WTC11 (cell line): ENCODE measurements around the gene ZNF770. TPM values are rescaled to one million over a fixed set of nuclear protein-coding genes. Genes with fewer than 3 reads are reported as not detected.

ENCODE experiments used
- ELF4 ChIP-seq: sonication (generic); formaldehyde crosslinking; IDR thresholded peaks from 2 replicates; pipeline ENCODE4 v1.8.1; 2022; ENCODE audit warnings: low read depth, mild to moderate bottlenecking, moderate library complexity, missing genetic modification reagents
- ETV6 ChIP-seq: sonication (generic); formaldehyde crosslinking; IDR thresholded peaks from 2 replicates; pipeline ENCODE4 v1.8.1; 2022; ENCODE audit warnings: mild to moderate bottlenecking, missing genetic modification reagents
- FOXP1 ChIP-seq: sonication (generic); formaldehyde crosslinking; IDR thresholded peaks from 2 replicates; pipeline ENCODE4 v1.8.0; 2022; ENCODE audit warnings: missing genetic modification reagents, mild to moderate bottlenecking, moderate library complexity, borderline replicate concordance
- GRHL2 ChIP-seq: fragments of 250-450 bp; sonication (Bioruptor Pico); IDR thresholded peaks from 2 replicates; pipeline ENCODE4 v1.8.0; 2022; ENCODE audit warnings: mild to moderate bottlenecking, moderate library complexity; ENCODE audit not compliant: insufficient replicate concordance, severe bottlenecking
- IRF1 ChIP-seq: sonication (generic); formaldehyde crosslinking; IDR thresholded peaks from 2 replicates; pipeline ENCODE4 v1.8.0; 2023; ENCODE audit warnings: missing genetic modification reagents
- MXD4 ChIP-seq: fragments of 250-450 bp; sonication (Bioruptor Pico); IDR thresholded peaks from 2 replicates; pipeline ENCODE4 v1.8.0; 2021; ENCODE audit warnings: mild to moderate bottlenecking, moderate library complexity, borderline replicate concordance
- OVOL2 ChIP-seq: fragments of 250-450 bp; sonication (Bioruptor Pico); IDR thresholded peaks from 2 replicates; pipeline ENCODE4 v1.9.0; 2021; ENCODE audit warnings: mild to moderate bottlenecking, borderline replicate concordance
- ZNF138 ChIP-seq: sonication (generic); formaldehyde crosslinking; conservative IDR thresholded peaks from 2 replicates; pipeline ENCODE4 v1.8.1; 2022; ENCODE audit warnings: mild to moderate bottlenecking, moderate library complexity, missing genetic modification reagents
- ZNF263 ChIP-seq: sonication (generic); formaldehyde crosslinking; IDR thresholded peaks from 2 replicates; pipeline ENCODE4 v1.8.1; 2022; ENCODE audit warnings: low read depth, mild to moderate bottlenecking, moderate library complexity, missing genetic modification reagents
- ZNF416 ChIP-seq: fragments of 250-450 bp; sonication (Bioruptor Pico); IDR thresholded peaks from 2 replicates; pipeline ENCODE4 v1.9.0; 2021; ENCODE audit warnings: mild to moderate bottlenecking, inconsistent platforms
- ZNF423 ChIP-seq: fragments of 250-450 bp; sonication (Bioruptor Pico); IDR thresholded peaks from 2 replicates; pipeline ENCODE4 v2.1.2; 2022; ENCODE audit warnings: mild to moderate bottlenecking, moderate library complexity
- total RNA-seq: library from RNA; stranded (reverse); gene quantifications from 3 replicates; pipeline ENCODE4 v1.2.3, GENCODE V29; 2021
- TF ChIP-seq, protein P1 (sequence below): sonication (generic); formaldehyde crosslinking; IDR thresholded peaks from 2 replicates; pipeline ENCODE4 v1.8.1; 2023; ENCODE audit warnings: mild to moderate bottlenecking, moderate library complexity, missing genetic modification reagents
- TF ChIP-seq, protein P2 (sequence below): fragments of 250-450 bp; sonication (Bioruptor Pico); IDR thresholded peaks from 2 replicates; pipeline ENCODE4 v1.9.0; 2021; ENCODE audit warnings: moderate library complexity, mild to moderate bottlenecking, inconsistent platforms, borderline replicate concordance
- TF ChIP-seq, protein P3 (sequence below): fragments of 200-600 bp; IDR thresholded peaks from 2 replicates; pipeline ENCODE4 v1.8.0; 2022; ENCODE audit warnings: antibody characterized with exemption
- TF ChIP-seq, protein P4 (sequence below): sonication (generic); formaldehyde crosslinking; IDR thresholded peaks from 2 replicates; pipeline ENCODE4 v1.8.1; 2022; ENCODE audit warnings: low read depth, missing genetic modification reagents, borderline replicate concordance
- TF ChIP-seq, protein P5 (sequence below): sonication (generic); formaldehyde crosslinking; IDR thresholded peaks from 2 replicates; pipeline ENCODE4 v1.8.1; 2022; ENCODE audit warnings: mild to moderate bottlenecking, moderate library complexity, missing genetic modification reagents
- TF ChIP-seq, protein P6 (sequence below): sonication (generic); formaldehyde crosslinking; IDR thresholded peaks from 2 replicates; pipeline ENCODE4 v1.8.1; 2022; ENCODE audit warnings: low read depth, mild to moderate bottlenecking, moderate library complexity, missing genetic modification reagents, borderline replicate concordance

ZNF770 gene
- total RNA-seq, 1 experiment from 2014 or later = 142 TPM

DNA sequence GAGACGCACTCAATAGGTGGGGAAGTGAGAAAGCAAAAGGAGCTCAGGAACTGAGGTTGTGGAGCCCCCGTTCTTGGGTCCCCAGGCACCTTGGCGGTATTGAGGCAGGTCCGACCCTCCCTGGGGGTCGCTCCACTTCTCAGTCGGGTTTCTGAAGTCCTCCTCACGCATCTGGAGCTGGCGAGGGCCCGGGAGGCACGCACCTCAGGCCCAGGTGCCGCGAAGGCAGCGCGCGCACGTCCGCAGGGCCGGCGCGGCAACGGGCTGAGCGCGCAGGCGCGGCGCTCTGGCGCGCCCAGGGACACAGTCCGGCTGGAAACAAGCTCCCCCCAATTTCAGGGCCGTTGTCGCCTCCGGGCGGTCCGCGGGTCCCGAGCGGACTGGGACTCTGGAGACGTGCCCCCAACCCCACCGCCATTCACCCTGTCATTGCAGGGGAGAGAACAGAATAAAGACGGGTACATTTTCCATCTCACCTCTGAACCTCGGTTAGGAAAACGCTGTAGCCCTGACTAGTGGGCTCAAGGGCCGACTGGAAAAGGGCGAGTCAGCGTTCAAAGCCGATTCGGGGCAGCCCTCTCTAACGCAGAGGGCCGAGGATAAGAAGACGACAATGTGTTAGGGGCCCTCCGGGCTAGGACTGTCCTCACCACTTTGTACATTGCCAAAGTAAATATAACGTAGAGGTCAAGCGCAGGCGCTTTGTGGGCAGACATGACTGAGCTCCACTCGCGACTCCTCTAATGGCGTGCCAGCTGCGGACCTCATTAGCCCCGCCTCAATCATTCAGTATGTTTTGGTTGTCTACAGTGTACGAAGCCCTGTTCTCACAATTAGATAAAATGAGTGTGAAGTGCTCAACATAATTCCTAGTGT, at the start of gene ZNF770 (continued):
- TF ChIP-seq, protein P1, sequence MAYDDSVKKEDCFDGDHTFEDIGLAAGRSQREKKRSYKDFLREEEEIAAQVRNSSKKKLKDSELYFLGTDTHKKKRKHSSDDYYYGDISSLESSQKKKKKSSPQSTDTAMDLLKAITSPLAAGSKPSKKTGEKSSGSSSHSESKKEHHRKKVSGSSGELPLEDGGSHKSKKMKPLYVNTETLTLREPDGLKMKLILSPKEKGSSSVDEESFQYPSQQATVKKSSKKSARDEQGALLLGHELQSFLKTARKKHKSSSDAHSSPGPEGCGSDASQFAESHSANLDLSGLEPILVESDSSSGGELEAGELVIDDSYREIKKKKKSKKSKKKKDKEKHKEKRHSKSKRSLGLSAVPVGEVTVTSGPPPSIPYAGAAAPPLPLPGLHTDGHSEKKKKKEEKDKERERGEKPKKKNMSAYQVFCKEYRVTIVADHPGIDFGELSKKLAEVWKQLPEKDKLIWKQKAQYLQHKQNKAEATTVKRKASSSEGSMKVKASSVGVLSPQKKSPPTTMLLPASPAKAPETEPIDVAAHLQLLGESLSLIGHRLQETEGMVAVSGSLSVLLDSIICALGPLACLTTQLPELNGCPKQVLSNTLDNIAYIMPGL (CRISPR knock-in tag) = peak; percentile 93
- TF ChIP-seq, protein P2, sequence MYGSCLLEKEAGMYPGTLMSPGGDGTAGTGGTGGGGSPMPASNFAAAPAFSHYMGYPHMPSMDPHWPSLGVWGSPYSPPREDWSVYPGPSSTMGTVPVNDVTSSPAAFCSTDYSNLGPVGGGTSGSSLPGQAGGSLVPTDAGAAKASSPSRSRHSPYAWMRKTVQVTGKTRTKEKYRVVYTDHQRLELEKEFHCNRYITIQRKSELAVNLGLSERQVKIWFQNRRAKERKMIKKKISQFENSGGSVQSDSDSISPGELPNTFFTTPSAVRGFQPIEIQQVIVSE = no peak
- TF ChIP-seq ZNF416 (CRISPR knock-in tag) = peak; percentile 43; the same call in 1 of the 2 replicates
- TF ChIP-seq, protein P3, sequence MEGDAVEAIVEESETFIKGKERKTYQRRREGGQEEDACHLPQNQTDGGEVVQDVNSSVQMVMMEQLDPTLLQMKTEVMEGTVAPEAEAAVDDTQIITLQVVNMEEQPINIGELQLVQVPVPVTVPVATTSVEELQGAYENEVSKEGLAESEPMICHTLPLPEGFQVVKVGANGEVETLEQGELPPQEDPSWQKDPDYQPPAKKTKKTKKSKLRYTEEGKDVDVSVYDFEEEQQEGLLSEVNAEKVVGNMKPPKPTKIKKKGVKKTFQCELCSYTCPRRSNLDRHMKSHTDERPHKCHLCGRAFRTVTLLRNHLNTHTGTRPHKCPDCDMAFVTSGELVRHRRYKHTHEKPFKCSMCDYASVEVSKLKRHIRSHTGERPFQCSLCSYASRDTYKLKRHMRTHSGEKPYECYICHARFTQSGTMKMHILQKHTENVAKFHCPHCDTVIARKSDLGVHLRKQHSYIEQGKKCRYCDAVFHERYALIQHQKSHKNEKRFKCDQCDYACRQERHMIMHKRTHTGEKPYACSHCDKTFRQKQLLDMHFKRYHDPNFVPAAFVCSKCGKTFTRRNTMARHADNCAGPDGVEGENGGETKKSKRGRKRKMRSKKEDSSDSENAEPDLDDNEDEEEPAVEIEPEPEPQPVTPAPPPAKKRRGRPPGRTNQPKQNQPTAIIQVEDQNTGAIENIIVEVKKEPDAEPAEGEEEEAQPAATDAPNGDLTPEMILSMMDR = no peak
- no peak for TF ChIP-seq ZNF138 (CRISPR knock-in tag)
- no peak for TF ChIP-seq ZNF263 (CRISPR knock-in tag)
- 0 out of 2 replicates have a peak, but pooled peaks have one; percentile 86 for TF ChIP-seq IRF1 (CRISPR knock-in tag)
- TF ChIP-seq ELF4 (CRISPR knock-in tag) = peak; percentile 59; the same call in 1 of the 2 replicates
- TF ChIP-seq, protein P4, sequence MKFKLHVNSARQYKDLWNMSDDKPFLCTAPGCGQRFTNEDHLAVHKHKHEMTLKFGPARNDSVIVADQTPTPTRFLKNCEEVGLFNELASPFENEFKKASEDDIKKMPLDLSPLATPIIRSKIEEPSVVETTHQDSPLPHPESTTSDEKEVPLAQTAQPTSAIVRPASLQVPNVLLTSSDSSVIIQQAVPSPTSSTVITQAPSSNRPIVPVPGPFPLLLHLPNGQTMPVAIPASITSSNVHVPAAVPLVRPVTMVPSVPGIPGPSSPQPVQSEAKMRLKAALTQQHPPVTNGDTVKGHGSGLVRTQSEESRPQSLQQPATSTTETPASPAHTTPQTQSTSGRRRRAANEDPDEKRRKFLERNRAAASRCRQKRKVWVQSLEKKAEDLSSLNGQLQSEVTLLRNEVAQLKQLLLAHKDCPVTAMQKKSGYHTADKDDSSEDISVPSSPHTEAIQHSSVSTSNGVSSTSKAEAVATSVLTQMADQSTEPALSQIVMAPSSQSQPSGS = no peak
- TF ChIP-seq OVOL2 (CRISPR knock-in tag) = no peak
- TF ChIP-seq, protein P5, sequence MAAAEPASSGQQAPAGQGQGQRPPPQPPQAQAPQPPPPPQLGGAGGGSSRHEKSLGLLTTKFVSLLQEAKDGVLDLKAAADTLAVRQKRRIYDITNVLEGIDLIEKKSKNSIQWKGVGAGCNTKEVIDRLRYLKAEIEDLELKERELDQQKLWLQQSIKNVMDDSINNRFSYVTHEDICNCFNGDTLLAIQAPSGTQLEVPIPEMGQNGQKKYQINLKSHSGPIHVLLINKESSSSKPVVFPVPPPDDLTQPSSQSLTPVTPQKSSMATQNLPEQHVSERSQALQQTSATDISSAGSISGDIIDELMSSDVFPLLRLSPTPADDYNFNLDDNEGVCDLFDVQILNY (CRISPR knock-in tag) = peak; percentile 93
- TF ChIP-seq MXD4 (CRISPR knock-in tag) = no peak
- no peak for TF ChIP-seq GRHL2 (CRISPR knock-in tag)
- TF ChIP-seq, protein P6, sequence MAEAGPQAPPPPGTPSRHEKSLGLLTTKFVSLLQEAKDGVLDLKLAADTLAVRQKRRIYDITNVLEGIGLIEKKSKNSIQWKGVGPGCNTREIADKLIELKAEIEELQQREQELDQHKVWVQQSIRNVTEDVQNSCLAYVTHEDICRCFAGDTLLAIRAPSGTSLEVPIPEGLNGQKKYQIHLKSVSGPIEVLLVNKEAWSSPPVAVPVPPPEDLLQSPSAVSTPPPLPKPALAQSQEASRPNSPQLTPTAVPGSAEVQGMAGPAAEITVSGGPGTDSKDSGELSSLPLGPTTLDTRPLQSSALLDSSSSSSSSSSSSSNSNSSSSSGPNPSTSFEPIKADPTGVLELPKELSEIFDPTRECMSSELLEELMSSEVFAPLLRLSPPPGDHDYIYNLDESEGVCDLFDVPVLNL = no peak; the same call in 1 of the 2 replicates
- TF ChIP-seq FOXP1 (CRISPR knock-in tag) = peak; percentile 90
- TF ChIP-seq ZNF423 (CRISPR knock-in tag) = no peak
- peak; percentile 97 for TF ChIP-seq ETV6 (CRISPR knock-in tag)
- TF ChIP-seq, all 79 proteins: peak for 33
